SK-N-MC (cell line): ENCODE data around the gene PCBP3.
"Not testable (repeated sequence)": the region's sequence is repeated elsewhere in the genome, so short reads cannot be mapped to it uniquely, and the experiment has no call there.

Experiments used
- EZH2 ChIP-seq: fragments of 200-600 bp; sonication (generic); IDR thresholded peaks from one replicate; pipeline ENCODE4 v1.6.1; 2017; ENCODE audit warnings: antibody characterized with exemption
- POLR2AphosphoS5 ChIP-seq: IDR thresholded peaks from 2 replicates; pipeline ENCODE4 v1.6.1; 2012; ENCODE audit warnings: mild to moderate bottlenecking, low read depth, low read length, borderline replicate concordance

- TF ChIP-seq POLR2AphosphoS5, EZH2: not testable (repeated sequence)
These were observed 18.5 kb downstream of the PCBP3 start for GRCh38 chr21:45661913-45662622.
